GM12891 (cell line): ENCODE measurements around the gene IFNG-AS1.

Source experiments
- POLR2A ChIP-seq: IDR thresholded peaks from 2 replicates; pipeline ENCODE4 v1.6.1; 2011; ENCODE audit warnings: low read depth, low read length, control low read depth
- POLR2AphosphoS5 ChIP-seq: IDR thresholded peaks from 2 replicates; pipeline ENCODE4 v1.6.1; 2011; ENCODE audit warnings: low read depth, low read length, control low read depth

DNA sequence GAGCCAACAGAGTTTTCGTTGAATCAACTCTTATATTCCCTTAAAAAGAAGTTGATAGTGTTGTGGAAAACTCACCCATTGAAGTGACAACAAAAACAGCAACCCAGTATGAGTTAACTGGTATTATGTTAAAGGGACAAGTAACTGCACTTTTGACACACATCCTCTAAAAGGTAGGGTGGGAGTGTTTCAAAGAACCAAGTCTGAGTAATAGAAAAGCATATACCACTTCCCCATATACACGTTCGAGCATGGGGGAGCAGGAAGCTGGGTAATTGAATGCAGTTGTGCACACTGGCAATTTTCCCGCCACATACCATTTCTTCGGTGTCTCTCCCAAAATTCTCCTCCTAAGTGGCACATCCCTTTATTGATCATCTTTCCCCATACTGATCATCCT lies 31.5 kb downstream of the IFNG-AS1 start:
- TF ChIP-seq POLR2A, result no peak
- no peak for TF ChIP-seq POLR2AphosphoS5
